ENCODE data around the gene FYTTD1. TPM values are rescaled to one million over a fixed set of nuclear protein-coding genes. Genes with fewer than 3 reads are reported as not detected.

FYTTD1 gene
- 25.6 to 35.4 TPM (median 28.5 TPM) in 5 replicates for total RNA-seq (2022; extraction: Qiagen RNA extraction; ENCODE audit: low read depth)

GRCh38 chr3:197749601-197750395, at the start of gene FYTTD1:
FYTTD1 (plus strand) TSS chr3:197749883; CDS start chr3:197749972, 89 bp downstream.

GRCh38 chr3:197736491-197737318, 13.0 kb upstream of the FYTTD1 start, which contains the start of gene RUBCN:
RUBCN (minus strand) TSS chr3:197736904; CDS start chr3:197736719, 185 bp downstream.

GRCh38 chr3:197791113-197791891, 41.6 kb downstream of the FYTTD1 start, which contains the start of gene LRCH3:
LRCH3 (plus strand) TSS chr3:197791254; CDS start chr3:197791279, 25 bp downstream.

Other genes starting within 250 kb of the FYTTD1 start
- 2.5 to 3.7 TPM (median 2.9 TPM) in 5 replicates for gene BDH1, start 193.9 kb upstream of the FYTTD1 start, total RNA-seq (2022; extraction: Qiagen RNA extraction; ENCODE audit: low read depth)
- gene RUBCN, start 13.0 kb upstream of the FYTTD1 start, total RNA-seq (2022; extraction: Qiagen RNA extraction; ENCODE audit: low read depth) = 8.6 to 9.9 TPM (median 9.2 TPM) in 5 replicates
- gene LRCH3, start 41.4 kb downstream of the FYTTD1 start, total RNA-seq (2022; extraction: Qiagen RNA extraction; ENCODE audit: low read depth) = 13.2 to 18.1 TPM (median 16.8 TPM) in 5 replicates
- gene RPL35A, start 200.3 kb downstream of the FYTTD1 start, total RNA-seq (2022; extraction: Qiagen RNA extraction; ENCODE audit: low read depth) = 938 to 1,114 TPM (median 1,088 TPM) in 5 replicates
- 1.9 to 2.7 TPM (median 2.6 TPM) in 5 replicates for gene LMLN, start 210.3 kb downstream of the FYTTD1 start, total RNA-seq (2022; extraction: Qiagen RNA extraction; ENCODE audit: low read depth)

Measured in A549 treated with DMSO at 1 μM for 4 hours (cell line).